AG04450 (cell line): Measurements from ENCODE around the gene ACVR1B. TPM values are rescaled to one million over a fixed set of nuclear protein-coding genes. Genes with fewer than 3 reads are reported as not detected.

ENCODE experiments used
- CTCF ChIA-PET: fragments of 300-600, 350-600 bp; formaldehyde crosslinking; extraction: SDS; loops from one replicate; lab custom pipeline; 2022; ENCODE audit warnings: antibody characterized with exemption, inconsistent platforms; lab: Charles Lee
- POLR2A ChIA-PET: fragments of 350-600 bp; formaldehyde crosslinking; extraction: SDS; loops from one replicate; lab custom pipeline; 2021; ENCODE audit warnings: antibody characterized with exemption, inconsistent platforms; lab: Yijun Ruan, JAX
- DNase-seq: peaks from one replicate; pipeline ENCODE4 v3.0.0-alpha.2; 2011; ENCODE audit warnings: low read depth, low spot score
- H3K27ac ChIP-seq: one replicate; pipeline ENCODE4 v1.5.1; 2012; ENCODE audit warnings: low read depth, low read length, control low read depth
- H3K27me3 ChIP-seq: one replicate; pipeline ENCODE4 v1.6.0; 2012; ENCODE audit warnings: low read length; ENCODE audit not compliant: control insufficient read depth, insufficient read depth
- H3K4me3 ChIP-seq: 2 replicates; pipeline ENCODE4 v1.5.1; 2011; ENCODE audit warnings: mild to moderate bottlenecking, low read depth, low read length, control low read depth
- H3K9me3 ChIP-seq: 2 replicates; pipeline ENCODE4 v1.5.1; 2012; ENCODE audit warnings: low read length; ENCODE audit not compliant: control insufficient read depth, insufficient read depth
- CTCF ChIP-seq: IDR thresholded peaks from 2 replicates; pipeline ENCODE4 v1.5.1; 2011; ENCODE audit warnings: low read depth, low read length, control low read depth, inconsistent platforms
- polyA plus RNA-seq: library from polyadenylated mRNA; depleted of rRNA; stranded (reverse); fragments of >200 nt; gene quantifications from 2 replicates; pipeline ENCODE4 v1.2.3, GENCODE V29; 2011

Gene ACVR1B
- polyA plus RNA-seq, 1 experiment: 16.4 TPM

GRCh38 chr12:51994539-51994820 lies 43.0 kb downstream of the ACVR1B start:
- ChIA-PET POLR2A (interaction anchor here (0.6 to 0.7 kb wide), 3 partner anchors 12 to 162 kb away, joined by 3 read pairs; no protein-coding TSS in a partner anchor), CTCF (interaction anchor here (1.4 to 6.6 kb wide), 4 partner anchors 10 to 33 kb away, joined by 4 to 111 read pairs (median 43); partner anchors contain the start of gene TAMALIN)
- H3K4me3 ChIP-seq: no peak overlapping the region
- DNase-seq: no peak
- no peaks in the 10 kb centered on the region for H3K27me3 ChIP-seq
- peak overlapping the region; percentile 31 for H3K27ac ChIP-seq
- H3K9me3 ChIP-seq: no peaks in the 10 kb centered on the region
- no peak for TF ChIP-seq CTCF

DNA sequence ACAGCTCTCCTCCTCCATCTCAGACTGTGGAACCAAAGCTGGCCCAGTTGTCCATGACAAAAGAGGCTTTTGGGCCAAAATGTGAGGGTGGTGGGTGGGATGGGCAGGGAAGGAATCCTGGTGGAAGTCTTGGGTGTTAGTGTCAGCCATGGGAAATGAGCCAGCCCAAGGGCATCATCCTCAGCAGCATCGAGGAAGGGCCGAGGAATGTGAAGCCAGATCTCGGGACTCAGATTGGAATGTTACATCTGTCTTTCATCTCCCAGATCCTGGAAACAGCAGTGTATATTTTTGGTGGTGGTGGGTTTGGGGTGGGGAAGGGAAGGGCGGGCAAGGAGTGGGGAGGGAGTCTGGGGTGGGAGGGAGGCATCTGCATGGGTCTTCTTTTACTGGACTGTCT lies 43.5 kb downstream of the ACVR1B start:
- TF ChIP-seq CTCF: no peak
- Histone ChIP-seq H3K9me3 (no peaks in the 10 kb centered on the region), H3K27ac (peak overlapping the region; percentile 31), H3K27me3 (no peaks in the 10 kb centered on the region), H3K4me3 (no peak overlapping the region)
- DNase-seq: no peak
- ChIA-PET CTCF (interaction anchor here (0.5 to 6.6 kb wide), 4 partner anchors 10 to 59 kb away, joined by 10 to 111 read pairs (median 46); partner anchors contain the start of gene TAMALIN), POLR2A (interaction anchor here (0.6 to 1.1 kb wide), 3 partner anchors 11 to 12 kb away, joined by 3 read pairs; no protein-coding TSS in a partner anchor)

- ChIA-PET POLR2A (no interaction called here), CTCF (interaction anchor here (1.5 to 3.0 kb wide), 3 partner anchors 24 to 28 kb away, joined by 7 to 18 read pairs (median 7); no protein-coding TSS in a partner anchor)
- Histone ChIP-seq H3K27me3 (no peaks in the 10 kb centered on the region), H3K4me3 (no peak overlapping the region), H3K27ac (peak overlapping the region; percentile 21), H3K9me3 (no peaks in the 10 kb centered on the region)
- TF ChIP-seq CTCF: no peak
- DNase-seq: no peak
Measured at GRCh38 chr12:51997136-51997535, 45.6 kb downstream of the ACVR1B start.

DNA sequence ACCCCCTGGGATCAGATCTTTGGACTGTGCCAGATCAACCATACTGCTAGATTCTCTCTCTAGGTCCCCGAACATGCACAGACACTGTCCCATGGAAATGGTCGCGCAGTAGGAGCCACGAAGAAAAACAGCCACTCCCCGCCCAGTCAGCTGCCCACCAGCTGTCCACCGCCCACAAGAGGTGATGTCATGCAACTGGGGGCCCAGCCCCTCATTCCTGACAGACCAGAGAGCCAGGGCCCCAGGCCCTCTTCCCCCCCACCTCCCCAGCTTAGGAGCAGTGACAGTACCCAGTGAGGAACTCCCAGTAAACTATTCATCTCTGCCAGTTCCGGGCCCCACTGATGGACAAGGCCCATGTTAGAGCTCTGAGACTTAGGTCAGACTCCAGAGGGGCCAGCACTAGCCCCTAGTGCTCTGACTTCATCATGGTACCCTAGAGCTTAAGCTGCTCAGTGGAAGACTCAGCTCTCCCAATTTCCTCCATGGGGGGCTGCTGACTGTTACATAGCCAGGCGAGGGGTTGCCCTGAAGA lies 51.6 kb downstream of the ACVR1B start:
- POLR2A ChIA-PET: interaction anchor here (0.7 to 2.7 kb wide), 4 partner anchors 10 to 64 kb away, joined by 6 to 13 read pairs (median 8); no protein-coding TSS in a partner anchor
- CTCF ChIA-PET: interaction anchor here (0.8 to 15.4 kb wide), 19 partner anchors 10 to 128 kb away, joined by 3 to 599 read pairs (median 9); partner anchors contain the start of genes ACVR1B and ATG101

More for the DNA sequence above, 51.6 kb downstream of the ACVR1B start:
- H3K4me3 ChIP-seq: no peak overlapping the region
- no peak for TF ChIP-seq CTCF
- no peak overlapping the region for H3K27ac ChIP-seq
- no peak for DNase-seq
- no peaks in the 10 kb centered on the region; the same call in 1 of the 2 replicates for H3K9me3 ChIP-seq
- H3K27me3 ChIP-seq: peaks cover 6% of the 10 kb centered on the region
